HG03460 (cell line): Measurements from ENCODE around the gene RASIP1.

ENCODE experiments used
- ATAC-seq: cut with Tn5 transposase; IDR thresholded peaks from one replicate; pipeline ENCODE4 v1.9.1; 2021; ENCODE audit not compliant: unreplicated experiment

Gene RASIP1

GRCh38 chr19:48676487-48676886, 63.9 kb downstream of the RASIP1 start:
- ATAC-seq: no peak

GRCh38 chr19:48674921-48675824, 65.2 kb downstream of the RASIP1 start:
- ATAC-seq: no peak

GRCh38 chr19:48674216-48674809, 66.1 kb downstream of the RASIP1 start:
- no peak for ATAC-seq

DNA sequence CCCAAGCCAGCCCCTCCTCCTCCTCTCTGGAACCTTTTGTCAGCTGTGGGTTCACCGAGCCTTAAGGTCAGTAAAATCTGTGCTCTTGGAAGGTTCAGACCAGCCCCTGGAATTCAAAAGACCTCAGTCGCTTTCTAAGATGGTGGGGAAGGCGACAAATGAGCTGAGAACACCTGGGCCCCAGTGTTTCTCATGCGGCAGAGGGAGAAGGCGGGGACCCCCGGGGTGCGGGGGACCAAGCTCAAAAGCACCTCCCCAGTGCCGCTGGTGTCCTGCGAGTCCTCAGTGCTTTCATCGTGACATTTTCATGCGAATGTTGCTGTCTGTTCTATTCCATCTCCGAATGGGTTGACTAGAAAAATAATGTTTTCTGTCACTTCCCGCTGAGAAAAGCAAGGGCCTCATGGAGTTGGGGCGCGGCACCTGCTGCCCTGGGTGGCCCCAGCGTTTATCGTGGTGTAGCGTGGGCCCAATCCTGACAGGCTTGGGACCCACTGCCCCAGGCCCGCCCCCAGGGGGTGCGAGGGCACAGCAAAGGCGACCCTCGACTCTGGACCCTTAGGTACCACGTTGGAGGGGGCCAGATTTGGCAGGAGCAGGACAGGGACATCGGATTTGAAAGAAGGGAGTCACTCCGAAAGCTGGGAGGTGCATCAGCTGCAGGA, 66.8 kb downstream of the RASIP1 start:
- ATAC-seq: no peak

GRCh38 chr19:48672994-48673393, 67.4 kb downstream of the RASIP1 start, which contains the start of gene NTN5:
Gene NTN5, minus strand, starts transcription at chr19:48673017. Its CDS starts 2,031 bp downstream, at chr19:48670986.
- no peak for ATAC-seq

DNA sequence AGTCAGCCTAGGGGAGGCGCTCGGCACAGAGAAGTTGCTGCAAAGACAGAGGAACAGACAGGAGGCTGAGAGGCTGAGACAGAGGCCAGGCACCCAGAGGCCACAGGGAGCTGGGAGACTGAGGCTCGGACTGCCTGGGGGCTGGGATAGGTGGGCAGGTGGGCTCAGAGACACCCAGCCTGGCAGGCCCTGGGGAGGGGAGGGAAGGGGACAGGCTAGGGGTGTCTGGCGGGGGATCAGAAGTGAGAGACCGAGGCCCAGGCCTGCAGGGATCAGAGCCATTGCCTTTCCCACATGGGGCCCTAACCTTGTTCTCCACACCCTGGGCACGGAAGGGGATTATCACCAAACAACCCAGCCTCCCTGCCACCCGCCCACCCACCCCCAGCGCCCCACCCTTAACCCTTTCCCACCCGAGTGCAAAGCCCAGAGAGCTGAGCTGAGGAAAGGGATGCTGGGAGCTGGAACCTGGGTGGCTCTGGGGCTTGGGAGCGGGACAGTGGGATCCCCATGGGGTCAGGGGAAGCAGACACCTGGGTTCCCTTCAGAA, 68.9 kb downstream of the RASIP1 start:
- no peak for ATAC-seq

- no peak for ATAC-seq
Measured at GRCh38 chr19:48670699-48671445, 69.5 kb downstream of the RASIP1 start.
